ENCODE measurements around the gene SIVA1. TPM values are rescaled to one million over a fixed set of nuclear protein-coding genes. Genes with fewer than 3 reads are reported as not detected.

Gene SIVA1
- total and polyA plus RNA-seq, 4 donors = 67.4 to 115 (median 99.6) TPM

DNA sequence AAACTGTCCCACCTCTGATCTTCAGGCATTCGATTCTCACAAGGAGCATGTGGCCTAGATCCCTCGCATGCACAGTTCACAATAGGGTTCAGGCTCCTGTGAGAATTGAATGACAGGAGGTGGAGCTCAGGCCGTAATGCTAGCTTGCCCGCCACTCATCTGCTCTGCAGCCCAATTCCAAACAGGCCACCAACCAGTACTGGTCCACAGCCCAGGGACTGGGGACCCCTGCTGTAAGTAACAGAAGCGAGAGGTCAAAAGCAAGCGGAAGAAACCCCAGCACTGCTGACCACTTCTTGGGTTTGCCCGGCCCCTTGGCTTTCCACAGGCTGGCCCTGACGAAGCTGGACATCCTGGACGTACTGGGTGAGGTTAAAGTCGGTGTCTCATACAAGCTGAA is 8.5 kb upstream of the SIVA1 start (continued):
- TF ChIP-seq, protein P1, sequence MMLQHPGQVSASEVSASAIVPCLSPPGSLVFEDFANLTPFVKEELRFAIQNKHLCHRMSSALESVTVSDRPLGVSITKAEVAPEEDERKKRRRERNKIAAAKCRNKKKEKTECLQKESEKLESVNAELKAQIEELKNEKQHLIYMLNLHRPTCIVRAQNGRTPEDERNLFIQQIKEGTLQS (IDR thresholded peaks at IDR 0.05) = no peak
- no peak for TF ChIP-seq FOXA1 (IDR thresholded peaks at IDR 0.05)
- no peak for TF ChIP-seq HNF4G (IDR thresholded peaks at IDR 0.05)

DNA sequence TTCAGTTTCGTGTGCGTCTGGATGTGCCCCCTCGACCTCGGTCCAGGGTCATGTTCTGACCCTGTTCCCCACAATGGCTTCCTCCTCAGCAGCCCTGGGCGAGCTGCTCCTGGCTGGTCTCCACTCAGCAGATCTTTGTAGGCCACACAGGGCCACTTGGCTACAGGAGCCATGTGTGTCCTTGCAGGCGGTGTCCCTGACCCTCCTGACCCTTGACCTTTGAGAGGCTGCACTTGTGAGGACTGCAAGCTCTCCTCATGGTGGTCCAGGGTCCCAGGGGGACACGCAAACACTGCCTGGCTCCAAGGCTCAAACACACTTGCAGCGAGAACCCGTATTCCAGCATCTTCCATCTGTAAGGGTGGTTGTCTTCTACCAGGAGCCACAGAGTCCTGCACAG is 7.5 kb upstream of the SIVA1 start:
- Histone ChIP-seq H3K9ac (ENCODE audit: low read depth in 1 of 2, low read length in 2 of 2) (no peak overlapping the region), H3K9me3 (ENCODE audit: control insufficient read depth in 4 of 4, low read length in 3 of 4) (no peaks in the 10 kb centered on the region), H3K27ac (ENCODE audit: low read depth in 1 of 2, low read length in 2 of 2) (peak overlapping the region; percentile 80 to 89), H3K4me1 (ENCODE audit: control insufficient read depth in 4 of 4, insufficient read depth in 4 of 4, low read length in 3 of 4) (peaks cover 10 to 40% (median 30%) of the 10 kb centered on the region in 4 donors), H3K36me3 (ENCODE audit: control insufficient read depth in 4 of 4, insufficient read depth in 3 of 4, low read depth in 1 of 4, low read length in 3 of 4) (peaks cover 0 to 31% (median 11%) of the 10 kb centered on the region in 4 donors), H3K4me3 (ENCODE audit: low read depth in 1 of 3, low read length in 3 of 3) (no peak overlapping the region), H3K27me3 (ENCODE audit: control insufficient read depth in 4 of 4, insufficient read depth in 4 of 4, low read length in 3 of 4) (no peaks in the 10 kb centered on the region)
- 89% methylated on average over 9 of the region's 9 CpGs for WGBS
- TF ChIP-seq NR2F2 (IDR thresholded peaks at IDR 0.05) = no peak
- no peak for TF ChIP-seq HNF4A (conservative IDR thresholded peaks at IDR 0.05)
- TF ChIP-seq FOXA1 (IDR thresholded peaks at IDR 0.05) = no peak
- no peak for DNase-seq (ENCODE audit: low spot score)

DNA sequence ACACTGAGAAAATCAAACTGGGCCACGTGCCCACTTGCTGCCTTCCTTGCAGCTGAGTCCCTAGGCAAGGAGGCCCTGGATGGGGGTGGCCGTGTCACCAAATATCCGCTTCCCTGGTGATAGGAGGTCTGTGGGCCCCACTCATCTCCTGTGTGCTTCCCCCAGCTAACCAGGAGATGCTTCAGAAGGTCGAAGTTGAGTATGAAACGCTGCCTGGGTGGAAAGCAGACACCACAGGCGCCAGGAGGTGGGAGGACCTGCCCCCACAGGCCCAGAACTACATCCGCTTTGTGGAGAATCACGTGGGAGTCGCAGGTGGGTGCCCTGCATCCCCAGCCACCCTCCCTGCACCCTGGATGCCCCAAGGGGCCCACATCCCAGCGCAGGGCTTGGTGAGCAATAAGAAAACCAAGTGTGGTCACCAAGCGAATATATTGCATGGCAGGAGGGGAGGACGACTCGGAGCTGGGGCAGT is 6.8 kb upstream of the SIVA1 start:
- TF ChIP-seq, protein P2, sequence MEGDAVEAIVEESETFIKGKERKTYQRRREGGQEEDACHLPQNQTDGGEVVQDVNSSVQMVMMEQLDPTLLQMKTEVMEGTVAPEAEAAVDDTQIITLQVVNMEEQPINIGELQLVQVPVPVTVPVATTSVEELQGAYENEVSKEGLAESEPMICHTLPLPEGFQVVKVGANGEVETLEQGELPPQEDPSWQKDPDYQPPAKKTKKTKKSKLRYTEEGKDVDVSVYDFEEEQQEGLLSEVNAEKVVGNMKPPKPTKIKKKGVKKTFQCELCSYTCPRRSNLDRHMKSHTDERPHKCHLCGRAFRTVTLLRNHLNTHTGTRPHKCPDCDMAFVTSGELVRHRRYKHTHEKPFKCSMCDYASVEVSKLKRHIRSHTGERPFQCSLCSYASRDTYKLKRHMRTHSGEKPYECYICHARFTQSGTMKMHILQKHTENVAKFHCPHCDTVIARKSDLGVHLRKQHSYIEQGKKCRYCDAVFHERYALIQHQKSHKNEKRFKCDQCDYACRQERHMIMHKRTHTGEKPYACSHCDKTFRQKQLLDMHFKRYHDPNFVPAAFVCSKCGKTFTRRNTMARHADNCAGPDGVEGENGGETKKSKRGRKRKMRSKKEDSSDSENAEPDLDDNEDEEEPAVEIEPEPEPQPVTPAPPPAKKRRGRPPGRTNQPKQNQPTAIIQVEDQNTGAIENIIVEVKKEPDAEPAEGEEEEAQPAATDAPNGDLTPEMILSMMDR (IDR thresholded peaks at IDR 0.05; ENCODE audit: low read depth, low read length, missing input control) = no peak
- TF ChIP-seq, protein P3, sequence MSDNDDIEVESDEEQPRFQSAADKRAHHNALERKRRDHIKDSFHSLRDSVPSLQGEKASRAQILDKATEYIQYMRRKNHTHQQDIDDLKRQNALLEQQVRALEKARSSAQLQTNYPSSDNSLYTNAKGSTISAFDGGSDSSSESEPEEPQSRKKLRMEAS (IDR thresholded peaks at IDR 0.05) = no peak
- TF ChIP-seq YY1 (IDR thresholded peaks at IDR 0.05) (no peak), RXRA (IDR thresholded peaks at IDR 0.05) (no peak), GABPA (IDR thresholded peaks at IDR 0.05 in 1 of 2, conservative IDR thresholded peaks at IDR 0.05 in 1 of 2) (no peak), RAD21 (IDR thresholded peaks at IDR 0.05) (no peak), FOXA2 (IDR thresholded peaks at IDR 0.05) (no peak), SP1 (IDR thresholded peaks at IDR 0.05) (no peak), FOXA1 (IDR thresholded peaks at IDR 0.05) (no peak), TAF1 (conservative IDR thresholded peaks at IDR 0.05) (no peak), EGR1 (IDR thresholded peaks at IDR 0.05; ENCODE audit: low read depth in 2 of 2) (no peak), JUND (IDR thresholded peaks at IDR 0.05) (no peak), HNF4A (conservative IDR thresholded peaks at IDR 0.05) (no peak), HNF4G (IDR thresholded peaks at IDR 0.05) (no peak), NR2F2 (IDR thresholded peaks at IDR 0.05) (no peak)
- TF ChIP-seq, protein P4, sequence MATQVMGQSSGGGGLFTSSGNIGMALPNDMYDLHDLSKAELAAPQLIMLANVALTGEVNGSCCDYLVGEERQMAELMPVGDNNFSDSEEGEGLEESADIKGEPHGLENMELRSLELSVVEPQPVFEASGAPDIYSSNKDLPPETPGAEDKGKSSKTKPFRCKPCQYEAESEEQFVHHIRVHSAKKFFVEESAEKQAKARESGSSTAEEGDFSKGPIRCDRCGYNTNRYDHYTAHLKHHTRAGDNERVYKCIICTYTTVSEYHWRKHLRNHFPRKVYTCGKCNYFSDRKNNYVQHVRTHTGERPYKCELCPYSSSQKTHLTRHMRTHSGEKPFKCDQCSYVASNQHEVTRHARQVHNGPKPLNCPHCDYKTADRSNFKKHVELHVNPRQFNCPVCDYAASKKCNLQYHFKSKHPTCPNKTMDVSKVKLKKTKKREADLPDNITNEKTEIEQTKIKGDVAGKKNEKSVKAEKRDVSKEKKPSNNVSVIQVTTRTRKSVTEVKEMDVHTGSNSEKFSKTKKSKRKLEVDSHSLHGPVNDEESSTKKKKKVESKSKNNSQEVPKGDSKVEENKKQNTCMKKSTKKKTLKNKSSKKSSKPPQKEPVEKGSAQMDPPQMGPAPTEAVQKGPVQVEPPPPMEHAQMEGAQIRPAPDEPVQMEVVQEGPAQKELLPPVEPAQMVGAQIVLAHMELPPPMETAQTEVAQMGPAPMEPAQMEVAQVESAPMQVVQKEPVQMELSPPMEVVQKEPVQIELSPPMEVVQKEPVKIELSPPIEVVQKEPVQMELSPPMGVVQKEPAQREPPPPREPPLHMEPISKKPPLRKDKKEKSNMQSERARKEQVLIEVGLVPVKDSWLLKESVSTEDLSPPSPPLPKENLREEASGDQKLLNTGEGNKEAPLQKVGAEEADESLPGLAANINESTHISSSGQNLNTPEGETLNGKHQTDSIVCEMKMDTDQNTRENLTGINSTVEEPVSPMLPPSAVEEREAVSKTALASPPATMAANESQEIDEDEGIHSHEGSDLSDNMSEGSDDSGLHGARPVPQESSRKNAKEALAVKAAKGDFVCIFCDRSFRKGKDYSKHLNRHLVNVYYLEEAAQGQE (IDR thresholded peaks at IDR 0.05) = no peak
- TF ChIP-seq, protein P5, sequence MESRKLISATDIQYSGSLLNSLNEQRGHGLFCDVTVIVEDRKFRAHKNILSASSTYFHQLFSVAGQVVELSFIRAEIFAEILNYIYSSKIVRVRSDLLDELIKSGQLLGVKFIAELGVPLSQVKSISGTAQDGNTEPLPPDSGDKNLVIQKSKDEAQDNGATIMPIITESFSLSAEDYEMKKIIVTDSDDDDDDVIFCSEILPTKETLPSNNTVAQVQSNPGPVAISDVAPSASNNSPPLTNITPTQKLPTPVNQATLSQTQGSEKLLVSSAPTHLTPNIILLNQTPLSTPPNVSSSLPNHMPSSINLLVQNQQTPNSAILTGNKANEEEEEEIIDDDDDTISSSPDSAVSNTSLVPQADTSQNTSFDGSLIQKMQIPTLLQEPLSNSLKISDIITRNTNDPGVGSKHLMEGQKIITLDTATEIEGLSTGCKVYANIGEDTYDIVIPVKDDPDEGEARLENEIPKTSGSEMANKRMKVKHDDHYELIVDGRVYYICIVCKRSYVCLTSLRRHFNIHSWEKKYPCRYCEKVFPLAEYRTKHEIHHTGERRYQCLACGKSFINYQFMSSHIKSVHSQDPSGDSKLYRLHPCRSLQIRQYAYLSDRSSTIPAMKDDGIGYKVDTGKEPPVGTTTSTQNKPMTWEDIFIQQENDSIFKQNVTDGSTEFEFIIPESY (IDR thresholded peaks at IDR 0.05) = no peak
- TF ChIP-seq, protein P1 (IDR thresholded peaks at IDR 0.05) = no peak
- Histone ChIP-seq H3K4me1 (ENCODE audit: control insufficient read depth in 4 of 4, insufficient read depth in 4 of 4, low read length in 3 of 4) (peaks cover 10 to 40% (median 30%) of the 10 kb centered on the region in 4 donors), H3K9ac (ENCODE audit: low read depth in 1 of 2, low read length in 2 of 2) (no peak overlapping the region), H3K9me3 (ENCODE audit: control insufficient read depth in 4 of 4, low read length in 3 of 4) (no peaks in the 10 kb centered on the region), H3K36me3 (ENCODE audit: control insufficient read depth in 4 of 4, insufficient read depth in 3 of 4, low read depth in 1 of 4, low read length in 3 of 4) (peaks cover 0 to 27% (median 11%) of the 10 kb centered on the region in 4 donors), H3K4me3 (ENCODE audit: low read depth in 1 of 3, low read length in 3 of 3) (no peak overlapping the region), H3K27ac (ENCODE audit: low read depth in 1 of 2, low read length in 2 of 2) (peak overlapping the region; percentile 80 to 89), H3K27me3 (ENCODE audit: control insufficient read depth in 4 of 4, insufficient read depth in 4 of 4, low read length in 3 of 4) (no peaks in the 10 kb centered on the region)
- WGBS = 92% methylated on average over 13 of the region's 13 CpGs
- no peak for DNase-seq (ENCODE audit: low spot score)
